ENCODE measurements around the gene EIF1AY. TPM values are rescaled to one million over a fixed set of nuclear protein-coding genes. Genes with fewer than 3 reads are reported as not detected.

Gene EIF1AY
- 10 to 100 TPM; 86.5 to 89.3 TPM for total RNA-seq
- polyA plus RNA-seq = not detected

GRCh38 chrY:20575531-20576121 lies at the start of gene EIF1AY:
Gene EIF1AY, plus strand, starts transcription at chrY:20575776. Its CDS starts 96 bp downstream, at chrY:20575872.
- peaks cover 0 to 50% (median 0%) of the 10 kb centered on the region in 3 donors for H3K4me1 Mint-ChIP-seq
- CTCF ChIA-PET = no interaction called here
- H3K27me3 Mint-ChIP-seq = no peaks in the 10 kb centered on the region
- POLR2A ChIA-PET = interaction anchor here (0.5 to 1.5 kb wide), 4 partner anchors 415 to 1008 kb away, joined by 3 to 7 read pairs (median 4); partner anchors contain the start of gene KDM5D
- peaks cover 0 to 25% (median 0%) of the 10 kb centered on the region in 3 donors for H3K36me3 Mint-ChIP-seq
- no peaks in the 10 kb centered on the region for H3K36me3 ChIP-seq (ENCODE audit: insufficient read depth, low read length)
- H3K27ac ChIP-seq (ENCODE audit: low read depth, low read length) = peak within 1 kb of the TSS; percentile 93
- DNase-seq = peak in 3 of 5 donors; percentile 74 to 94 (median 83)
- peak within 1 kb of the TSS in 2 of 7 donors; percentile 86 to 96 for H3K4me3 Mint-ChIP-seq
- H3K27me3 ChIP-seq (ENCODE audit: insufficient read depth, low read length, poor library complexity, severe bottlenecking) = no peaks in the 10 kb centered on the region
- no peaks in the 10 kb centered on the region for H3K9me3 Mint-ChIP-seq
- H3K4me1 ChIP-seq (ENCODE audit: insufficient read depth, low read length) = peaks cover 17% of the 10 kb centered on the region
- no peaks in the 10 kb centered on the region for H3K9me3 ChIP-seq (ENCODE audit: low read length)
- peak within 1 kb of the TSS; percentile 92 for H3K4me3 ChIP-seq (ENCODE audit: low read length)
- H3K27ac Mint-ChIP-seq = peak within 1 kb of the TSS in 2 of 8 donors; percentile 92 to 94

GRCh38 chrY:20528435-20528834 lies 47.1 kb upstream of the EIF1AY start:
- no peaks in the 10 kb centered on the region for H3K27me3 Mint-ChIP-seq
- no peak for DNase-seq
- CTCF ChIA-PET = no interaction called here
- H3K4me1 Mint-ChIP-seq = peaks cover 0 to 15% (median 0%) of the 10 kb centered on the region in 3 donors
- Histone ChIP-seq H3K27me3 (ENCODE audit: insufficient read depth, low read length, poor library complexity, severe bottlenecking) (no peaks in the 10 kb centered on the region), H3K36me3 (ENCODE audit: insufficient read depth, low read length) (no peaks in the 10 kb centered on the region), H3K9me3 (ENCODE audit: low read length) (no peaks in the 10 kb centered on the region), H3K27ac (ENCODE audit: low read depth, low read length) (no peak overlapping the region), H3K4me1 (ENCODE audit: insufficient read depth, low read length) (no peaks in the 10 kb centered on the region), H3K4me3 (ENCODE audit: low read length) (no peak overlapping the region)
- H3K9me3 Mint-ChIP-seq = no peaks in the 10 kb centered on the region
- H3K36me3 Mint-ChIP-seq = no peaks in the 10 kb centered on the region
- POLR2A ChIA-PET = no interaction called here
- H3K4me3 Mint-ChIP-seq = no peak overlapping the region
- H3K27ac Mint-ChIP-seq = no peak overlapping the region

- Histone ChIP-seq H3K4me3 (ENCODE audit: low read length) (no peak overlapping the region), H3K27me3 (ENCODE audit: insufficient read depth, low read length, poor library complexity, severe bottlenecking) (no peaks in the 10 kb centered on the region), H3K9me3 (ENCODE audit: low read length) (no peaks in the 10 kb centered on the region), H3K36me3 (ENCODE audit: insufficient read depth, low read length) (no peaks in the 10 kb centered on the region), H3K4me1 (ENCODE audit: insufficient read depth, low read length) (no peaks in the 10 kb centered on the region), H3K27ac (ENCODE audit: low read depth, low read length) (no peak overlapping the region)
- DNase-seq = no peak
- Mint-ChIP-seq H3K36me3 (no peaks in the 10 kb centered on the region), H3K4me3 (no peak overlapping the region), H3K27ac (no peak overlapping the region), H3K4me1 (peaks cover 0 to 23% (median 0%) of the 10 kb centered on the region in 3 donors), H3K27me3 (no peaks in the 10 kb centered on the region), H3K9me3 (no peaks in the 10 kb centered on the region)
- CTCF ChIA-PET = no interaction called here
- POLR2A ChIA-PET = no interaction called here
Measured at GRCh38 chrY:20538186-20538585, 37.4 kb upstream of the EIF1AY start.

- CTCF ChIA-PET = no interaction called here
- POLR2A ChIA-PET = no interaction called here
- Mint-ChIP-seq H3K27me3 (no peaks in the 10 kb centered on the region), H3K9me3 (no peaks in the 10 kb centered on the region), H3K4me1 (peaks cover 0 to 23% (median 0%) of the 10 kb centered on the region in 3 donors), H3K36me3 (no peaks in the 10 kb centered on the region), H3K4me3 (peak overlapping the region in 1 of 7 donors; percentile 5), H3K27ac (no peak overlapping the region)
- no peaks in the 10 kb centered on the region for H3K4me1 ChIP-seq (ENCODE audit: insufficient read depth, low read length)
- H3K9me3 ChIP-seq (ENCODE audit: low read length) = no peaks in the 10 kb centered on the region
- H3K36me3 ChIP-seq (ENCODE audit: insufficient read depth, low read length) = no peaks in the 10 kb centered on the region
- H3K4me3 ChIP-seq (ENCODE audit: low read length) = no peak overlapping the region
- no peaks in the 10 kb centered on the region for H3K27me3 ChIP-seq (ENCODE audit: insufficient read depth, low read length, poor library complexity, severe bottlenecking)
- DNase-seq = no peak
- H3K27ac ChIP-seq (ENCODE audit: low read depth, low read length) = no peak overlapping the region
Measured at GRCh38 chrY:20538933-20539332, 36.6 kb upstream of the EIF1AY start.

- CTCF ChIA-PET = no interaction called here
Measured at GRCh38 chrY:20544451-20544960, 31.1 kb upstream of the EIF1AY start.

GRCh38 chrY:20546071-20546470 lies 29.5 kb upstream of the EIF1AY start:
- POLR2A ChIA-PET = no interaction called here
- Mint-ChIP-seq H3K27me3 (no peaks in the 10 kb centered on the region), H3K4me1 (no peaks in the 10 kb centered on the region), H3K4me3 (no peak overlapping the region), H3K27ac (no peak overlapping the region), H3K36me3 (no peaks in the 10 kb centered on the region), H3K9me3 (no peaks in the 10 kb centered on the region)
- Histone ChIP-seq H3K27me3 (ENCODE audit: insufficient read depth, low read length, poor library complexity, severe bottlenecking) (no peaks in the 10 kb centered on the region), H3K36me3 (ENCODE audit: insufficient read depth, low read length) (no peaks in the 10 kb centered on the region), H3K27ac (ENCODE audit: low read depth, low read length) (no peak overlapping the region), H3K4me3 (ENCODE audit: low read length) (no peak overlapping the region), H3K9me3 (ENCODE audit: low read length) (no peaks in the 10 kb centered on the region), H3K4me1 (ENCODE audit: insufficient read depth, low read length) (no peaks in the 10 kb centered on the region)
- CTCF ChIA-PET = no interaction called here
- no peak for DNase-seq

More at GRCh38 chrY:20544451-20544960, 31.1 kb upstream of the EIF1AY start:
- H3K36me3 Mint-ChIP-seq = no peaks in the 10 kb centered on the region
- H3K27me3 Mint-ChIP-seq = no peaks in the 10 kb centered on the region
- no peak overlapping the region for H3K27ac Mint-ChIP-seq
- no peaks in the 10 kb centered on the region for H3K9me3 Mint-ChIP-seq
- POLR2A ChIA-PET = no interaction called here
- H3K4me3 Mint-ChIP-seq = no peak overlapping the region
- Histone ChIP-seq H3K4me3 (ENCODE audit: low read length) (no peak overlapping the region), H3K27me3 (ENCODE audit: insufficient read depth, low read length, poor library complexity, severe bottlenecking) (no peaks in the 10 kb centered on the region), H3K9me3 (ENCODE audit: low read length) (no peaks in the 10 kb centered on the region), H3K27ac (ENCODE audit: low read depth, low read length) (no peak overlapping the region), H3K4me1 (ENCODE audit: insufficient read depth, low read length) (no peaks in the 10 kb centered on the region), H3K36me3 (ENCODE audit: insufficient read depth, low read length) (no peaks in the 10 kb centered on the region)
- peaks cover 0 to 5% (median 0%) of the 10 kb centered on the region in 3 donors for H3K4me1 Mint-ChIP-seq
- DNase-seq = no peak

- Mint-ChIP-seq H3K27ac (no peak overlapping the region), H3K27me3 (no peaks in the 10 kb centered on the region)
- POLR2A ChIA-PET = no interaction called here
Measured at GRCh38 chrY:20549289-20549688, 26.3 kb upstream of the EIF1AY start.

GRCh38 chrY:20551840-20552239 lies 23.7 kb upstream of the EIF1AY start:
- Histone ChIP-seq H3K36me3 (ENCODE audit: insufficient read depth, low read length) (no peaks in the 10 kb centered on the region), H3K27me3 (ENCODE audit: insufficient read depth, low read length, poor library complexity, severe bottlenecking) (no peaks in the 10 kb centered on the region), H3K27ac (ENCODE audit: low read depth, low read length) (no peak overlapping the region), H3K9me3 (ENCODE audit: low read length) (no peaks in the 10 kb centered on the region), H3K4me3 (ENCODE audit: low read length) (no peak overlapping the region), H3K4me1 (ENCODE audit: insufficient read depth, low read length) (no peaks in the 10 kb centered on the region)
- no peaks in the 10 kb centered on the region for H3K36me3 Mint-ChIP-seq
- no peak for DNase-seq
- H3K4me3 Mint-ChIP-seq = no peak overlapping the region
- H3K4me1 Mint-ChIP-seq = no peaks in the 10 kb centered on the region
- H3K27ac Mint-ChIP-seq = no peak overlapping the region
- H3K27me3 Mint-ChIP-seq = no peaks in the 10 kb centered on the region
- no peaks in the 10 kb centered on the region for H3K9me3 Mint-ChIP-seq
- CTCF ChIA-PET = no interaction called here
- POLR2A ChIA-PET = no interaction called here

More at GRCh38 chrY:20549289-20549688, 26.3 kb upstream of the EIF1AY start:
- H3K27ac ChIP-seq (ENCODE audit: low read depth, low read length) = no peak overlapping the region
- no peaks in the 10 kb centered on the region for H3K27me3 ChIP-seq (ENCODE audit: insufficient read depth, low read length, poor library complexity, severe bottlenecking)
- H3K4me1 ChIP-seq (ENCODE audit: insufficient read depth, low read length) = no peaks in the 10 kb centered on the region
- no peaks in the 10 kb centered on the region for H3K36me3 ChIP-seq (ENCODE audit: insufficient read depth, low read length)
- CTCF ChIA-PET = no interaction called here
- H3K4me3 Mint-ChIP-seq = no peak overlapping the region
- no peaks in the 10 kb centered on the region for H3K9me3 ChIP-seq (ENCODE audit: low read length)
- no peaks in the 10 kb centered on the region for H3K9me3 Mint-ChIP-seq
- H3K36me3 Mint-ChIP-seq = no peaks in the 10 kb centered on the region
- no peak for DNase-seq
- no peaks in the 10 kb centered on the region for H3K4me1 Mint-ChIP-seq
- H3K4me3 ChIP-seq (ENCODE audit: low read length) = no peak overlapping the region

Data from CD8-positive, alpha-beta memory T cell (primary cell).